ENCODE results near the gene EXOSC7. TPM values are rescaled to one million over a fixed set of nuclear protein-coding genes. Genes with fewer than 3 reads are reported as not detected.

EXOSC7 gene
- total RNA-seq, 1 experiment from 2014 or later = 88.7 TPM

DNA sequence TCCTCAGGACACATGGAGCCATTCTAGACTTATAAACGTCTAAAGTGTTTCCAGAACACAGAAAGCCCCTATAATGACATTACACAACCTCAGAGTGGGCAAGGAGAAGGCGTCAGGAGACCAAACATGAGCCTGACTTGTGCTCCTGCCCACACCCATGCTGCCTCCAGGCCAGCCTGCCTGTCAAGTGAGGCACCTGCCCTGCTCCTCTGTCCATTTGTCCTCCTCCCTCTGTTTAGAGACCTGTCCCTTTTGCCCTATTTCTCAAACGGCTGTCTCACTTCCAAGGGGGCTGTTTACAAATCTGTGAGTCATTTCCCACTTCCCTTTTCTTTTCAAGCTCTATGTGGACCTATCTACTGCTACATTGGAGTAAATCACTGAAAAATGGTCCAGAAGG is 21.1 kb upstream of the EXOSC7 start:
- Mint-ChIP-seq H3K4me3 (no peak overlapping the region), H3K4me1 (peaks cover 7 to 10% of the 10 kb centered on the region in 2 experiments), H3K27ac (peak overlapping the region in 1 of 3 experiments; percentile 33; a peak in 1 of 7 replicates), H3K27me3 (ENCODE audit: low read depth) (no peaks in the 10 kb centered on the region), H3K9me3 (no peaks in the 10 kb centered on the region), H3K36me3 (ENCODE audit: insufficient read depth in 1 of 3, low read depth in 3 of 3) (peaks cover 2 to 14% (median 12%) of the 10 kb centered on the region in 3 experiments; a peak in 5 of 7 replicates)
- no peak overlapping the region for H3K4me2 ChIP-seq (ENCODE audit: insufficient read depth, insufficient read length, low read length)
- H4K91ac ChIP-seq (ENCODE audit: insufficient read length, low read depth, low read length) = no peak overlapping the region
- H3K9me3 ChIP-seq (ENCODE audit: control insufficient read depth, low read depth, low read length) = no peaks in the 10 kb centered on the region
- H3K14ac ChIP-seq (ENCODE audit: insufficient read depth, low read length) = no peak overlapping the region
- no peak overlapping the region for H3K27ac ChIP-seq (ENCODE audit: insufficient read length, low read depth, low read length)
- no peak overlapping the region for H3K23ac ChIP-seq (ENCODE audit: insufficient read length, low read depth, low read length)
- no peak overlapping the region for H4K8ac ChIP-seq (replicated peaks; ENCODE audit: insufficient read length, low read depth, low read length)
- no peaks in the 10 kb centered on the region; the same call in 1 of the 2 replicates for H3K79me2 ChIP-seq (ENCODE audit: insufficient read depth, low read length)
- DNase-seq = no peak
- H2BK12ac ChIP-seq (ENCODE audit: insufficient read length, low read depth, low read length) = no peak overlapping the region
- peaks cover 3% of the 10 kb centered on the region; the same call in 1 of the 2 replicates for H3K4me1 ChIP-seq (ENCODE audit: insufficient read depth, low read length)
- H3T11ph ChIP-seq (ENCODE audit: low read length) = no peak overlapping the region
- H3K79me1 ChIP-seq (ENCODE audit: insufficient read depth, low read depth, low read length, poor library complexity, severe bottlenecking) = no peaks in the 10 kb centered on the region
- no peaks in the 10 kb centered on the region for H3K27me3 ChIP-seq (ENCODE audit: insufficient read depth, low read length)
- no peak overlapping the region for H2AFZ ChIP-seq (ENCODE audit: low read length)
- H2AK5ac ChIP-seq (ENCODE audit: insufficient read length, low read length) = no peak overlapping the region
- H2BK5ac ChIP-seq (ENCODE audit: insufficient read length, low read length) = no peak overlapping the region
- no peak overlapping the region for H3K9ac ChIP-seq (ENCODE audit: extremely low read depth, insufficient read length, low read length)
- H2BK15ac ChIP-seq (ENCODE audit: low read depth, low read length) = no peak overlapping the region
- no CpG with 5 or more reads among the region's 3 CpGs for WGBS (ENCODE audit: extremely low coverage, insufficient read length, low lambda C conversion rate)
- no peaks in the 10 kb centered on the region for H3K23me2 ChIP-seq (ENCODE audit: insufficient read length, low read depth, low read length, poor library complexity, severe bottlenecking)
- TF ChIP-seq, protein P1, sequence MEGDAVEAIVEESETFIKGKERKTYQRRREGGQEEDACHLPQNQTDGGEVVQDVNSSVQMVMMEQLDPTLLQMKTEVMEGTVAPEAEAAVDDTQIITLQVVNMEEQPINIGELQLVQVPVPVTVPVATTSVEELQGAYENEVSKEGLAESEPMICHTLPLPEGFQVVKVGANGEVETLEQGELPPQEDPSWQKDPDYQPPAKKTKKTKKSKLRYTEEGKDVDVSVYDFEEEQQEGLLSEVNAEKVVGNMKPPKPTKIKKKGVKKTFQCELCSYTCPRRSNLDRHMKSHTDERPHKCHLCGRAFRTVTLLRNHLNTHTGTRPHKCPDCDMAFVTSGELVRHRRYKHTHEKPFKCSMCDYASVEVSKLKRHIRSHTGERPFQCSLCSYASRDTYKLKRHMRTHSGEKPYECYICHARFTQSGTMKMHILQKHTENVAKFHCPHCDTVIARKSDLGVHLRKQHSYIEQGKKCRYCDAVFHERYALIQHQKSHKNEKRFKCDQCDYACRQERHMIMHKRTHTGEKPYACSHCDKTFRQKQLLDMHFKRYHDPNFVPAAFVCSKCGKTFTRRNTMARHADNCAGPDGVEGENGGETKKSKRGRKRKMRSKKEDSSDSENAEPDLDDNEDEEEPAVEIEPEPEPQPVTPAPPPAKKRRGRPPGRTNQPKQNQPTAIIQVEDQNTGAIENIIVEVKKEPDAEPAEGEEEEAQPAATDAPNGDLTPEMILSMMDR (conservative IDR thresholded peaks at IDR 0.05) = no peak
- no peak overlapping the region for H4K5ac ChIP-seq (ENCODE audit: insufficient read length, low read depth, low read length)
- no peak overlapping the region for H2BK120ac ChIP-seq (ENCODE audit: low read depth, low read length, poor library complexity, severe bottlenecking)
- no peaks in the 10 kb centered on the region for H4K20me1 ChIP-seq (ENCODE audit: control insufficient read depth, insufficient read depth, insufficient read length)
- no peak overlapping the region for H3K4ac ChIP-seq (ENCODE audit: low read depth, low read length)
- no peak overlapping the region for H3K56ac ChIP-seq (ENCODE audit: insufficient read length, low read depth, low read length)
- H3K18ac ChIP-seq (ENCODE audit: insufficient read length, low read depth, low read length) = no peak overlapping the region
- H2BK20ac ChIP-seq (ENCODE audit: low read depth, low read length, poor library complexity, severe bottlenecking) = no peak overlapping the region
